NCI-H460 (cell line): ENCODE data around the gene NFIA. TPM values are rescaled to one million over a fixed set of nuclear protein-coding genes. Genes with fewer than 3 reads are reported as not detected.

Experiments used
- DNase-seq: peaks from one replicate; pipeline ENCODE4 v3.0.0-alpha.2; 2016; ENCODE audit warnings: low read depth; ENCODE audit errors: extremely low read depth
- total RNA-seq: library from RNA; depleted of rRNA; stranded (reverse); fragments of >200 nt; shearing (Covaris generic); gene quantifications from 2 replicates; pipeline ENCODE4 v1.2.3, GENCODE V29; 2014

NFIA gene
- total RNA-seq, 1 experiment from 2014 or later, result 16.9 TPM

- no peak for DNase-seq
These were observed 259.1 kb downstream of the NFIA start for GRCh38 chr1:61341426-61341825.

DNA sequence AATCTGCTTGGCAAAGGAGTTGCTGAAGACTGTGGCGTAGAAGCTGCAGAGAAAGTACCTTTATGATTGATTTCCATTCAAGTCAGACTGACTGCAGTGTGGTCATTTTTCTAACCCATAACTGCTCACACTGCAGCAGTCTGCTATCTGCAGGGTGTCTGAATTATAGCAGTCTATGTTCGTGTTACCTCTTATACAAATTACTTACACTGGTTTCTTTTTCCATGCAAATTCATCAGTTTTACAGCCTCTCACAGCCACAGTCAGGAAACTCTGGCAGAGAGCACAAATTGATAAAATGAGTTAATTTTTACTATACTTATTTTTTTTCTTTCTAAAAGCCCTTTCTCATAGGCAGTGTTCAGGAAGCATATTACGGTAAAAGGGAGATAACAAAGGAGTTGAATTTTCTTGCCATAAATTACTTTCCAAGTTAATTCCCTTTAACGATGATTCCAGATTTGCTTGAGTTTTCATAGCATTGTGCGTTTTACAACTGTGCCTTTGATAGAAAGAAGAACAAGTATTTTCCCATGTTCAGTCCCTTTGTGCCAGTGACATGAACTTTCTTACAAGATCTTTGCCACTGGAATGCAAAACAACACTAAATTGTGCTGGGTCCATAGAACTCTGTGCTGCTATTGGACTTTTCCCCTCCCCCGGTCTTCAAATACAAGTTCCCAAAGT, 261.5 kb downstream of the NFIA start:
- no peak for DNase-seq

- DNase-seq, result no peak
These were observed 262.3 kb downstream of the NFIA start for GRCh38 chr1:61344696-61345095.

GRCh38 chr1:61348025-61348665, 265.8 kb downstream of the NFIA start:
- DNase-seq, result no peak

- no peak for DNase-seq
These were observed 270.6 kb downstream of the NFIA start for GRCh38 chr1:61352845-61353435.

GRCh38 chr1:61353797-61354406, 271.5 kb downstream of the NFIA start:
- no peak for DNase-seq

- no peak for DNase-seq
These were observed 273.7 kb downstream of the NFIA start for GRCh38 chr1:61356016-61356415.

- no peak for DNase-seq
These were observed 274.6 kb downstream of the NFIA start for GRCh38 chr1:61356995-61357394.

- no peak for DNase-seq
These were observed 275.2 kb downstream of the NFIA start for GRCh38 chr1:61357539-61357938.

DNA sequence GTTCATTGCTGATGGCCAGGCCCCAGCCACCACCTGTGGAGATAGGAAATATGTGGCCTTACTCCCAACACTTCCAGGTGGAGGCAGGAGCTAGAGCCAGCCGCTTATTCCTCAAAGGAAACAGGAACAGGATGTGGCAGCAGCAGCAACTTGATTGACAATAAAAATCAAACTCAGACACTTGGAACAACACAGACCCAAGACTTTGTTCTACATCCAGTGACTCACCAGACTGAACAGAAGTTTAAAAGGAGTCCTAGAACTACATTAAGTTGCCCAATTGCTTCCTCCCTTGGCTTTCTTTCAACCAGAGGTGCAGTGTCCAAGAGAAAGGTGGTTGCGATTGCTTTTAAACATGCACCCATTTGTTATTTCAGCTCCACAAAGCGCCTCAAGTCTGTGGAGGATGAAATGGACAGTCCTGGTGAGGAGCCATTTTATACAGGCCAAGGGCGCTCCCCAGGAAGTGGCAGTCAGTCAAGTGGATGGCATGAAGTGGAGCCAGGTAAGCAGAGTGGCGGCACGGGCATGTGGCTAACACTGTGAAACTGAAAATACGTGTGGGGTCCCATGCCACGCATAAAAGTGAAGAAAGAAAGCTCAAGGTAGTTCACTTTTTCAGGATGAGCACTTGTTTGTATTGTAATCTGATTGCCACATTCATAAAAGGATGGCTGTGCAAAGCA, 276.6 kb downstream of the NFIA start:
- no peak for DNase-seq

- DNase-seq, result no peak
These were observed 279.6 kb downstream of the NFIA start for GRCh38 chr1:61361931-61362330.

GRCh38 chr1:61362351-61362750, 280.0 kb downstream of the NFIA start:
- DNase-seq, result no peak

DNA sequence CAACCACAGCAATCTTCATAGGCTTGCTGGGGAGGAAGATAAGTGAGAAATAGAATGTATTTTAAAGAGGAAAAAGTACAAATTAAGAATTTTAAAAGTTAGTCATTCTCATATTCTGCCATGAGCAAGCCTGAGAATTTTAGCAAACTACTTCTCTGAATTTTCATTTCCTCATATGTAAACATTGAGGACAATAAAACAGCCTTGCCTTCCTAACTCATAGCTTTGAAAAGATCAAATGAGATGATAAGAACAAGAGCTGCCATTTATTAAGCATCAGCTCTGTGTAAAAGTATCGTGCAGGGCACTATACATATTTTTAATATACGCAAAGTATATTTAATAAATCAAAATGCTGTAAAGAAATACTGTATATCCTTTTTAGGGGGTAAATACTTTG, 286.0 kb downstream of the NFIA start:
- DNase-seq, result no peak

DNA sequence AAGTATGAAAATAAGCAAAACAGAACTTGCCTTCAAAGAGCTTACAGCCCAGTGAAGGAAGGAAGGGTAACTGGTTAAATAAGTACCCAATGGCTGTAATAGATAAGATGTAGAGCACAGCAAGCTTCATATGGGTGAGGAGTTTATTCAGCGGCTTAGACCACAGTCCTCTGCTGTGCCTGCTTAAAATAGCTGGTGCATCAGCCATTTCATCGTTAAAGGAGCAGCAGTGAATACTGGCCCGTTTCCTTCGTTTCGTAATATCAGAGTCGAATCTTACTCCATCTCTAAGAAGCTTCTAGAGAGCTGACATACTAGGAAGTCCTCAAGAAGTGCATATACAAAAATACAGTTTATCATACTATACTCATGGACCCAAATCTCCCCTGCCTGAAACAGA, 286.5 kb downstream of the NFIA start:
- DNase-seq, result no peak

DNA sequence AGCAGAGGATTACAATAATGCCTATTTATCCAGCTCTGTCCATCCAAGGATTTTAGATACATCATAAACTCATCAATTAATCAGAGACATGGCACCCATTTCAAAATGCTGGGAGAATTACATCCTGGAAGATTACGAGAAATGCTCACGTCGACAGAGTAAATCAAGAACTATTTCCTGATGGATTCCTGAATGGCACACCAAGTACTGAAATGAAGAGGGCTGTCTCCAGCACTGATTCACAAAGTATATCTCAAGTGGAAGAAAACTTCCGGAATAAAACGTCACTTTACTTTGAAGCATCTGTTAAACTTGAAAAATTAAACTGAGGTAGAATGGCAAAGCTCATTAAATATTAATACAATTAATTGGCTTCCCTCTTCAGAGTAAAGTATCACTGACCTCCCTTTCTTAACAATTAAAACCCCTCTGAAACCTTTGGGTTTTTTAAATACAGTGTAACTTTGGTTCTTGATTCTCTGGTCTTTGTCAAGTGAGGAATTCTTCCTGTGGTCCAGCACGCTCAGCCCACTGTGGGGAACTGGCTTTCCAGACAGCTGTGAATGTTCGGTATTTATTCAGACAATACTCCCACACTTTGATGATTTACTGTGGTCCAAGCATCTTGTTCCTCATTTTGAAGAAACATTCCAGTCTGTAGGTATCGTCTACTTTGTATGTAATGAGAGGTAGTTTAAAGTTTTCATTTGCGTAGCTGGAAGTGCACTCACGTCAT, 288.0 kb downstream of the NFIA start:
- DNase-seq, result no peak

DNA sequence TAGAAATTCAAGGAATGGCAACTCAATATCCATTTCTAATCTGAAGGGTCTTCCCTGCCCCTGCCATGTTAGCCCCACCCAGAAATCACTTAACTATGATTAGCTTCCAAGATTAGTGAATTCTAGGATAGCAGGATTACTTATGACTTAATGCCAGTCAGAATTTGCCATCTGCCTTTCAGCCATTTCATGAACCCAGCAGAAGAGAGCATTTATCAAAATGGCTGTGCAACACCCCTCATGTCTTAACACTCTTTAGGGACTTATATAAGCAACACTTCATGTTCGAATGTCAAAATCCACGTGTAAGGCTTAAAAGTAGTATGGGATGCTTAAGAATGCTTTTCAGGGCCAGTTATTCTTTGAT, 288.5 kb downstream of the NFIA start:
- DNase-seq, result no peak

GRCh38 chr1:61372944-61373343, 290.6 kb downstream of the NFIA start:
- no peak for DNase-seq

- no peak for DNase-seq
These were observed 291.8 kb downstream of the NFIA start for GRCh38 chr1:61374156-61374555.

- DNase-seq, result no peak
These were observed 292.9 kb downstream of the NFIA start for GRCh38 chr1:61375082-61375880.

DNA sequence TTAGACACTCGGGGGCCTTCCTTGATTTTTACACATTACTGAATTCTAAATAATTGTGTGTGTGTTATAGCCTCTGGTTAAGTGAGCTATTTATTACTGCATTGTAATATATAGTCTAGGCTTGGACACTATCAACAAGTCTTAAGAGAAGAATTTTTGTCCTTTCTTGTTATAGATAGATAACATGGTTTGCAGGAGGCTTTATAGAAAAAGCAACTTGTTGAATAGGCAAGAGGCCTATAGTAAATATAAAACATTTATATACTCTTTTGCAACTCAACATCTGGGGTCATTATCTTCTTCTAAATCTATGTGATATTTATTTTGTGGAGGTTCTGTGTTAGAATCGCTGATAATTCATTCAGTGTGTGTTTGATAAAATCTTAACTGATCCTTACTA, 293.8 kb downstream of the NFIA start:
- DNase-seq, result no peak
